PC-3 (cell line): Measurements from ENCODE around the gene PKN2. TPM values are rescaled to one million over a fixed set of nuclear protein-coding genes. Genes with fewer than 3 reads are reported as not detected.

Experiments used
- ATAC-seq: fragments of 200-7000 bp; cut with Tn5 transposase; 2 replicates; pipeline ENCODE4 v1.9.1; 2020; ENCODE audit warnings: mild to moderate bottlenecking, moderate library complexity
- BruUV-seq: library from RNA; stranded (reverse); fragments of 400-500 nt; replicated peaks from 2 replicates; lab custom pipeline; 2021; lab: Mats Ljungman, UMichigan
- CTCF ChIA-PET: fragments of 300-600 bp; sonication (Branson Sonifier 250); formaldehyde crosslinking; loops from one replicate; lab custom pipeline; 2022; ENCODE audit warnings: antibody characterized with exemption; lab: Charles Lee
- POLR2A ChIA-PET: fragments of 300-600 bp; sonication (Branson Sonifier 250); formaldehyde crosslinking; loops from one replicate; lab custom pipeline; 2022; ENCODE audit warnings: antibody characterized with exemption; ENCODE audit not compliant: unreplicated experiment; lab: Charles Lee
- DNase-seq: peaks from one replicate; pipeline ENCODE4 v3.0.0-alpha.2; 2015
- H2AFZ ChIP-seq: fragments of 300-600 bp; sonication (generic); 2 replicates; pipeline ENCODE4 v1.6.0; 2016; ENCODE audit warnings: antibody characterized with exemption, low read length
- H3F3A ChIP-seq: fragments of 300-600 bp; sonication (generic); one replicate; pipeline ENCODE4 v1.6.0; 2017; ENCODE audit warnings: antibody characterized with exemption, low read length, control low read depth, mild to moderate bottlenecking; ENCODE audit not compliant: unreplicated experiment
- H3K27ac ChIP-seq: fragments of 300-600 bp; sonication (generic); 2 replicates; pipeline ENCODE4 v1.5.1; 2016; ENCODE audit warnings: mild to moderate bottlenecking, low read length
- H3K27me3 ChIP-seq: fragments of 300-600 bp; sonication (generic); 2 replicates; pipeline ENCODE4 v1.6.1; 2016; ENCODE audit warnings: low read length, mixed read lengths
- H3K36me3 ChIP-seq: fragments of 300-600 bp; sonication (generic); 2 replicates; pipeline ENCODE4 v1.6.1; 2016; ENCODE audit warnings: low read depth, mixed run types, low read length, mixed read lengths
- H3K4me1 ChIP-seq: fragments of 300-600 bp; sonication (generic); 2 replicates; pipeline ENCODE4 v1.5.1; 2016; ENCODE audit warnings: low read length; ENCODE audit not compliant: insufficient read depth
- H3K4me2 ChIP-seq: fragments of 300-600 bp; sonication (generic); 2 replicates; pipeline ENCODE4 v1.6.0; 2016; ENCODE audit warnings: low read length
- H3K4me3 ChIP-seq: fragments of 300-600 bp; sonication (generic); 2 replicates; pipeline ENCODE4 v1.5.1; 2016; ENCODE audit warnings: mild to moderate bottlenecking, low read length, mixed read lengths
- H3K79me2 ChIP-seq: fragments of 300-600 bp; sonication (generic); 2 replicates; pipeline ENCODE4 v1.6.1; 2017; ENCODE audit warnings: low read length, mixed read lengths
- H3K9ac ChIP-seq: fragments of 300-600 bp; sonication (generic); 2 replicates; pipeline ENCODE4 v1.6.0; 2016; ENCODE audit warnings: mild to moderate bottlenecking, low read length
- H3K9me2 ChIP-seq: fragments of 300-600 bp; sonication (generic); replicated peaks from 2 replicates; pipeline ENCODE4 v1.6.1; 2016; ENCODE audit warnings: mixed run types, low read length, mixed read lengths
- H3K9me3 ChIP-seq: fragments of 300-600 bp; sonication (generic); 2 replicates; pipeline ENCODE4 v1.6.1; 2016; ENCODE audit warnings: low read length, mixed read lengths
- H4K20me1 ChIP-seq: fragments of 300-600 bp; sonication (generic); 2 replicates; pipeline ENCODE4 v1.6.1; 2016; ENCODE audit warnings: low read length, mixed read lengths
- CTCF ChIP-seq: fragments of 300-600 bp; sonication (generic); conservative IDR thresholded peaks from 2 replicates; pipeline ENCODE4 v1.5.1; 2017; ENCODE audit warnings: antibody characterized with exemption, low read depth, mild to moderate bottlenecking, low read length
- EZH2 ChIP-seq: fragments of 300-600 bp; sonication (generic); IDR thresholded peaks from one replicate; pipeline ENCODE4 v1.6.1; 2017; ENCODE audit warnings: antibody characterized with exemption, mild to moderate bottlenecking, low read length; ENCODE audit not compliant: unreplicated experiment
- EZH2phosphoT487 ChIP-seq: fragments of 300-600 bp; sonication (generic); IDR thresholded peaks from 2 replicates; pipeline ENCODE4 v1.6.1; 2018; ENCODE audit warnings: mild to moderate bottlenecking, antibody characterized with exemption, low read length, borderline replicate concordance
- intact Hi-C: fragments of 100-400 bp; cut with micrococcal nuclease; formaldehyde crosslinking; loops from 2 replicates; pipeline ENCODE4 v1.9.0; 2023
- total RNA-seq: library from RNA; depleted of rRNA; stranded (reverse); fragments of >200 nt; gene quantifications from 2 replicates; pipeline ENCODE4 v1.2.3, GENCODE V29; 2014

The PKN2 gene
- total RNA-seq, 1 experiment from 2014 or later, result 20.8 TPM

- H2AFZ ChIP-seq, result no peak overlapping the region
- intact Hi-C loops, result loop anchor here (5.0 kb wide), 1 partner anchor 197 kb away; no protein-coding TSS in a partner anchor
- CTCF ChIA-PET, result no interaction called here
- no TSS peak for BruUV-seq
- no peak overlapping the region for H3K4me3 ChIP-seq
- no peak for TF ChIP-seq EZH2phosphoT487
- POLR2A ChIA-PET, result no interaction called here
- DNase-seq, result no peak
- H3K27me3 ChIP-seq, result no peaks in the 10 kb centered on the region
- no peaks in the 10 kb centered on the region for H4K20me1 ChIP-seq
- no peaks in the 10 kb centered on the region for H3K36me3 ChIP-seq
- no peak for ATAC-seq
- no peaks in the 10 kb centered on the region for H3K9me3 ChIP-seq
- no peaks in the 10 kb centered on the region for H3K9me2 ChIP-seq
- H3K27ac ChIP-seq, result no peak overlapping the region
- no peak overlapping the region for H3K9ac ChIP-seq
- H3F3A ChIP-seq, result no peaks in the 10 kb centered on the region
- no peaks in the 10 kb centered on the region for H3K4me1 ChIP-seq
- no peaks in the 10 kb centered on the region for H3K79me2 ChIP-seq
- H3K4me2 ChIP-seq, result no peak overlapping the region
These were observed 34.1 kb upstream of the PKN2 start for GRCh38 chr1:88649932-88650331.

DNA sequence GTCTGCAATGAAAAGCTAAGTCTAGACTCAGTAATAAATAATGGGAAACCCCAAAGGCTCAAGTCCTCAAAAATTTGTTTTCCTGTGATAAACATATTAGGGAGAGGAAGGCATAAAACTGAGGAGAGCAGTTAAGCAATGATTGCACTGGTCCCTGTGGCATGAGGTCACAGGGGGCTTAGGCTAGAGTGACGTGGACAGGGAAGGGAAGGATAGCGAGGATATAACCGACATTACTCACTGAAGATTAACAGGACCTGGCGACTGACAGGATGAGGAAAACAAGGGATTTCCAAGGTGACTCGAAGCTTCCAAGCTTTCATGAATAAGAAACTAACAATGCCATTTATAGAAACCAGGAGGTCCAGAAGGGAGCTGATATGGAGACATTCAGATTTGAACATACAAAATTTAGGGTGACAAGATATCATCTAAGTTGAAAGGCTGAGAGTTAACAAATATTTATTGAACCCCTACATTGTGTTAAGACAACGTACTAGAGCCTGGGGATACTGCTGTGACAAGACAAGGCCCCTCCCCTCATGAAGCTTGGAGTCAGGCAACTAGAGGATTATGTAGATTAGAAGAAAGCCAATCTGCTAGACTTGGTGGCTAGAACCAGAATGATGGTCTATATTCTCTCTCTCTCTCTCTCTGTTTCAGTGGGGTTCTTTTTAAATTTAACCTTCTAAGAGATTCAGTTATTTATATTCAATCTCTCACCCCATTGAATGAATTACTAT lies 33.2 kb upstream of the PKN2 start:
- Histone ChIP-seq H3K4me3 (no peak overlapping the region), H3K27me3 (no peaks in the 10 kb centered on the region), H3K9ac (no peak overlapping the region), H3K4me1 (no peaks in the 10 kb centered on the region), H2AFZ (no peak overlapping the region), H3K9me2 (no peaks in the 10 kb centered on the region), H3K9me3 (no peaks in the 10 kb centered on the region), H3K79me2 (no peaks in the 10 kb centered on the region), H3K4me2 (no peak overlapping the region), H3F3A (no peaks in the 10 kb centered on the region), H4K20me1 (no peaks in the 10 kb centered on the region), H3K27ac (no peak overlapping the region), H3K36me3 (no peaks in the 10 kb centered on the region)
- DNase-seq (no peak), ATAC-seq (no peak)
- intact Hi-C loops, result loop anchor here (5.0 kb wide), 1 partner anchor 196 kb away; no protein-coding TSS in a partner anchor
- CTCF ChIA-PET, result interaction anchor here (0.6 kb wide), 1 partner anchor 10 kb away, joined by 5 read pairs; no protein-coding TSS in a partner anchor
- no TSS peak for BruUV-seq
- no peak for TF ChIP-seq CTCF
- no peak for TF ChIP-seq EZH2phosphoT487
- no peak for TF ChIP-seq EZH2
- POLR2A ChIA-PET, result no interaction called here

DNA sequence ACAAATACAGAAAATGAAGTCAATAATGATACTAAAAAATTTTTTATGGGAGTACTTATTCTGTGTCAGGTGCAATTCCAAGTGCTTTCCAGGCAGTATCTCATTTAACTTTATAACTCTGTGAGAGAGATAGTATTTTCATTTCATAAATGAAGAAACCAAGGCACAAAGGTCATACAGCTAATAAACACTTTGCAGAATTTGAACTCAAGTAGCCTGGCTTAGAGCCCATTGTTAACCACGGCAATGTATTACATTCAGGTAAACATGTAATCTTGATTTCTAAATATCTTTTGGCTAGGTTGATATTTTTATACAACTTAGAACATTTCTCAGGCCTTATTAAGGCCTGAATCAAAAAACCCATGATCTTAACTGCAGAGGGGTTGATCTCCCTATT lies 28.9 kb upstream of the PKN2 start:
- ATAC-seq, result no peak
- no peaks in the 10 kb centered on the region for H3K79me2 ChIP-seq
- H3K36me3 ChIP-seq, result no peaks in the 10 kb centered on the region
- H3F3A ChIP-seq, result no peaks in the 10 kb centered on the region
- intact Hi-C loops, result loop anchor here (2.0 kb wide), 1 partner anchor 46 kb away; no protein-coding TSS in a partner anchor
- TF ChIP-seq EZH2phosphoT487 (no peak), CTCF (no peak), EZH2 (no peak)
- no peak overlapping the region for H3K4me2 ChIP-seq
- ChIA-PET CTCF (interaction anchor here (0.6 to 1.3 kb wide), 4 partner anchors 24 to 1375 kb away, joined by 3 to 7 read pairs (median 3); partner anchors contain the start of gene PKN2), POLR2A (no interaction called here)
- H2AFZ ChIP-seq, result no peak overlapping the region
- H3K4me1 ChIP-seq, result peaks cover 4% of the 10 kb centered on the region; the same call in 1 of the 2 replicates
- DNase-seq, result no peak
- H3K27me3 ChIP-seq, result no peaks in the 10 kb centered on the region
- no peak overlapping the region for H3K9ac ChIP-seq
- BruUV-seq, result no TSS peak
- H3K27ac ChIP-seq, result no peak overlapping the region
- no peaks in the 10 kb centered on the region for H3K9me3 ChIP-seq
- no peaks in the 10 kb centered on the region for H4K20me1 ChIP-seq
- H3K9me2 ChIP-seq, result no peaks in the 10 kb centered on the region
- H3K4me3 ChIP-seq, result no peak overlapping the region
